Endodermal cell (in vitro differentiated cells): ENCODE results near the gene CEP85L. TPM values are rescaled to one million over a fixed set of nuclear protein-coding genes. Genes with fewer than 3 reads are reported as not detected.

Source experiments
- DNase-seq: peaks from one replicate; pipeline ENCODE4 v3.0.0-alpha.2; 2017
- H3K27ac ChIP-seq: 2 replicates; pipeline ENCODE4 v1.5.1; 2013; ENCODE audit warnings: mild to moderate bottlenecking, low read depth, low read length, moderate library complexity
- H3K27me3 ChIP-seq: 2 replicates; pipeline ENCODE4 v1.6.1; 2013; ENCODE audit warnings: mild to moderate bottlenecking, low read length, moderate library complexity; ENCODE audit not compliant: insufficient read depth, control insufficient read depth, poor library complexity, severe bottlenecking
- H3K36me3 ChIP-seq: 2 replicates; pipeline ENCODE4 v1.7.0; 2013; ENCODE audit warnings: mild to moderate bottlenecking, low read length, moderate library complexity; ENCODE audit not compliant: control insufficient read depth, insufficient read depth
- H3K4me1 ChIP-seq: one replicate; pipeline ENCODE4 v1.7.0; 2013; ENCODE audit warnings: low read length; ENCODE audit not compliant: control insufficient read depth, insufficient read depth
- H3K4me3 ChIP-seq: 2 replicates; pipeline ENCODE4 v1.5.1; 2013; ENCODE audit warnings: mild to moderate bottlenecking, low read length, moderate library complexity
- H3K9ac ChIP-seq: 2 replicates; pipeline ENCODE4 v1.6.1; 2013; ENCODE audit warnings: mild to moderate bottlenecking, low read length, moderate library complexity; ENCODE audit not compliant: poor library complexity, severe bottlenecking; ENCODE audit errors: extremely low read depth
- H3K9me3 ChIP-seq: 2 replicates; pipeline ENCODE4 v1.6.1; 2013; ENCODE audit warnings: mild to moderate bottlenecking, low read length, moderate library complexity; ENCODE audit not compliant: control insufficient read depth
- H3K27ac Mint-ChIP-seq: 2 replicates; pipeline ENCODE4 v1.8.0; 2020; ENCODE audit warnings: mixed read lengths
- H3K27me3 Mint-ChIP-seq: 2 replicates; pipeline ENCODE4 v1.8.0; 2021; ENCODE audit warnings: mild to moderate bottlenecking, mixed read lengths; ENCODE audit not compliant: insufficient read depth
- H3K36me3 Mint-ChIP-seq: 2 replicates; pipeline ENCODE4 v1.8.0; 2020; ENCODE audit warnings: low read depth, mixed read lengths
- H3K4me1 Mint-ChIP-seq: 2 replicates; pipeline ENCODE4 v1.8.0; 2020; ENCODE audit warnings: mixed read lengths
- H3K4me3 Mint-ChIP-seq: 2 replicates; pipeline ENCODE4 v1.8.0; 2020; ENCODE audit warnings: mild to moderate bottlenecking, moderate library complexity, mixed read lengths
- H3K9me3 Mint-ChIP-seq: 2 replicates; pipeline ENCODE4 v1.8.0; 2020; ENCODE audit warnings: mild to moderate bottlenecking, mixed read lengths
- CTCF ChIP-seq: fragments of 200-600 bp; sonication (generic); conservative IDR thresholded peaks from 2 replicates; pipeline ENCODE4 v1.5.0; 2021; ENCODE audit warnings: antibody characterized with exemption, mild to moderate bottlenecking
- WGBS, 2 experiments: methylation state at CpG; one replicate each; pipeline versions ENCODE4 v1.1.5 to v1.1.7; 2013; ENCODE audit warnings: missing lambda C conversion rate in 2 of 2, mixed read lengths in 1 of 2; ENCODE audit not compliant: insufficient coverage in 1 of 2, insufficient read length in 1 of 2; 5-methylcytosine and 5-hydroxymethylcytosine counted together
- total RNA-seq, 2 donors: library from RNA; stranded (reverse); fragmentation: NEBNext Ultra II Directional in 1 of 2; extraction: Animal tissue kit (Norgen Biotek cat#: 25700) in 1 of 2; gene quantifications; 2 replicates in 1 of 2; 3 replicates in 1 of 2; pipeline ENCODE4 v1.2.1, GENCODE V29; 2021

CEP85L gene
- total RNA-seq, 2 donors from 2014 or later = 6.7 to 10.2 TPM

DNA sequence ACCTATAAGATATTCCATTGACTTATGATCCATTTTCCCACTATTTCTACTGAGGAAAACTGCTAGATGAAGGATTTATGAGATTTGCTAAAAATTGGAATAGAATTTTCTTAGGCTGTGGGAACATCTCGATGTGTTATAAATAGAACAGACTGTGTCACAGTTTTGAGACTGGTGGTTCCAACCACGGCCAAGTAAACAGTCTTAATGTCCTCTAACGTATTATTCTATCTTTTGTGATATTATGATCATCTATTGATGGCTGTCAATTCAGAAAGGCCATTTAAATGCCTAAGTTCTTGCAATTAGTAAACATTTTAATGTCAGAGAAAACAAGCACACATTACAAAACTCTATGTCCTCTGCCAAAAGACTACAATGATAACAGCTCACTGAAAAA is 174.8 kb downstream of the CEP85L start:
- no peak for TF ChIP-seq CTCF
- Mint-ChIP-seq H3K27ac (no peak overlapping the region), H3K9me3 (no peaks in the 10 kb centered on the region), H3K4me1 (no peaks in the 10 kb centered on the region), H3K27me3 (no peaks in the 10 kb centered on the region), H3K36me3 (no peaks in the 10 kb centered on the region), H3K4me3 (no peak overlapping the region)
- H3K4me3 ChIP-seq = no peak overlapping the region
- 84 to 92% methylated on average over 2 to 3 of the region's 3 CpGs for WGBS, 2 experiments
- DNase-seq = no peak
- H3K36me3 ChIP-seq = no peaks in the 10 kb centered on the region
- H3K9ac ChIP-seq = no peak overlapping the region
- no peaks in the 10 kb centered on the region for H3K27me3 ChIP-seq
- H3K9me3 ChIP-seq = no peaks in the 10 kb centered on the region
- H3K27ac ChIP-seq = no peak overlapping the region
- no peaks in the 10 kb centered on the region for H3K4me1 ChIP-seq

GRCh38 chr6:118473266-118473665 is 178.1 kb downstream of the CEP85L start:
- H3K27ac ChIP-seq = no peak overlapping the region
- H3K4me3 ChIP-seq = no peak overlapping the region
- H3K27me3 ChIP-seq = no peaks in the 10 kb centered on the region
- H3K4me3 Mint-ChIP-seq = no peak overlapping the region
- no peaks in the 10 kb centered on the region for H3K9me3 ChIP-seq
- H3K27ac Mint-ChIP-seq = no peak overlapping the region
- peaks cover 23% of the 10 kb centered on the region for H3K4me1 Mint-ChIP-seq
- no peaks in the 10 kb centered on the region for H3K36me3 Mint-ChIP-seq
- DNase-seq = no peak
- no peak for TF ChIP-seq CTCF
- H3K9ac ChIP-seq = no peak overlapping the region
- no peaks in the 10 kb centered on the region for H3K27me3 Mint-ChIP-seq
- H3K9me3 Mint-ChIP-seq = no peaks in the 10 kb centered on the region
- H3K36me3 ChIP-seq = no peaks in the 10 kb centered on the region
- peaks cover 10% of the 10 kb centered on the region for H3K4me1 ChIP-seq

- no peak overlapping the region for H3K4me3 ChIP-seq
- Mint-ChIP-seq H3K27ac (no peak overlapping the region), H3K27me3 (no peaks in the 10 kb centered on the region), H3K9me3 (no peaks in the 10 kb centered on the region), H3K4me3 (no peak overlapping the region), H3K36me3 (no peaks in the 10 kb centered on the region), H3K4me1 (peaks cover 38% of the 10 kb centered on the region)
- H3K36me3 ChIP-seq = no peaks in the 10 kb centered on the region
- H3K9me3 ChIP-seq = no peaks in the 10 kb centered on the region
- no peak overlapping the region for H3K9ac ChIP-seq
- H3K27ac ChIP-seq = no peak overlapping the region
- DNase-seq = no peak
- no peaks in the 10 kb centered on the region for H3K27me3 ChIP-seq
- peaks cover 12% of the 10 kb centered on the region for H3K4me1 ChIP-seq
- WGBS, 2 experiments = 60 to 96% methylated on average over 1 to 4 of the region's 4 CpGs
- no peak for TF ChIP-seq CTCF
These were observed 181.9 kb downstream of the CEP85L start for GRCh38 chr6:118469468-118469867.
